DND-41 (cell line): ENCODE measurements around the gene ZNF503.

Experiments
- CTCF ChIP-seq: IDR thresholded peaks from 2 replicates; pipeline ENCODE4 v1.5.1; 2012; ENCODE audit warnings: borderline replicate concordance, low read length, moderate library complexity, mild to moderate bottlenecking; ENCODE audit not compliant: poor library complexity, severe bottlenecking; ENCODE audit errors: extremely low read depth
- EZH2 ChIP-seq: IDR thresholded peaks from 3 replicates; pipeline ENCODE4 v1.6.1; 2012; ENCODE audit warnings: borderline replicate concordance, low read depth, mild to moderate bottlenecking, moderate library complexity, low read length, inconsistent platforms; ENCODE audit not compliant: severe bottlenecking

DNA sequence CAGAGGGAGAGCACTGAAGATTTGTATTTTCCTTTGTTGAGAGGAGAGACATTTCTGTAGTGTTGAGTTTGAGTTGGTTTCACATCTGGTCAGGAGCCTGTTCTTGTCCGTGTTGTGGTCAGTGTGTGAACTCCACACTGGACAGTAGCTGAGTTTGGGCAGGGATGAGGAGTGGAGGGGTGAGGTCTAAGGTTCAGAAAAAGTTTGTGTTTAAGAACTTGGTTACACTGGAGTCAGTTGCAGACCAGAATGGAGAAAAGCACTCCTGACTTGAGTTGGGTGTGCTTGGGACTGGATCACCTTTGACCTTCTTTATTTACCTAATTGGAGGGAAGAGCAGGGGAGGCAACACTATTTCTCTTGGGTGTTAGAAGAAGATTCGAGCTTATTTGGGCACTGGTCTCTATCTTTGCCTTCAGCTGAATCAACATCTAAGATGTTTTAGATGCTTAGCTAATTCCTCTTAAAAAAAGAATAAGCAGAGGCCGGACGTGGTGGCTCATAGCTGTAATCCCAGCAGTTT is 38.8 kb upstream of the ZNF503 start:
- TF ChIP-seq CTCF (no peak), EZH2 (no peak)
